AG04450 (cell line): ENCODE data around the gene DAPP1. TPM values are rescaled to one million over a fixed set of nuclear protein-coding genes. Genes with fewer than 3 reads are reported as not detected.

Experiments
- CTCF ChIA-PET: fragments of 300-600, 350-600 bp; formaldehyde crosslinking; extraction: SDS; loops from one replicate; lab custom pipeline; 2022; ENCODE audit warnings: antibody characterized with exemption, inconsistent platforms; lab: Charles Lee
- POLR2A ChIA-PET: fragments of 350-600 bp; formaldehyde crosslinking; extraction: SDS; loops from one replicate; lab custom pipeline; 2021; ENCODE audit warnings: antibody characterized with exemption, inconsistent platforms; lab: Yijun Ruan, JAX
- DNase-seq: peaks from one replicate; pipeline ENCODE4 v3.0.0-alpha.2; 2011; ENCODE audit warnings: low read depth, low spot score
- H3K27ac ChIP-seq: one replicate; pipeline ENCODE4 v1.5.1; 2012; ENCODE audit warnings: low read depth, low read length, control low read depth
- H3K27me3 ChIP-seq: one replicate; pipeline ENCODE4 v1.6.0; 2012; ENCODE audit warnings: low read length; ENCODE audit not compliant: control insufficient read depth, insufficient read depth
- H3K4me3 ChIP-seq: 2 replicates; pipeline ENCODE4 v1.5.1; 2011; ENCODE audit warnings: mild to moderate bottlenecking, low read depth, low read length, control low read depth
- H3K9me3 ChIP-seq: 2 replicates; pipeline ENCODE4 v1.5.1; 2012; ENCODE audit warnings: low read length; ENCODE audit not compliant: control insufficient read depth, insufficient read depth
- polyA plus RNA-seq: library from polyadenylated mRNA; depleted of rRNA; stranded (reverse); fragments of >200 nt; gene quantifications from 2 replicates; pipeline ENCODE4 v1.2.3, GENCODE V29; 2011
- TF ChIP-seq, protein P1 (sequence below): IDR thresholded peaks from 2 replicates; pipeline ENCODE4 v1.5.1; 2011; ENCODE audit warnings: low read depth, low read length, control low read depth, inconsistent platforms

DAPP1 gene
- polyA plus RNA-seq, 1 experiment: not detected

- ChIA-PET CTCF (no interaction called here), POLR2A (no interaction called here)
- TF ChIP-seq, protein P1, sequence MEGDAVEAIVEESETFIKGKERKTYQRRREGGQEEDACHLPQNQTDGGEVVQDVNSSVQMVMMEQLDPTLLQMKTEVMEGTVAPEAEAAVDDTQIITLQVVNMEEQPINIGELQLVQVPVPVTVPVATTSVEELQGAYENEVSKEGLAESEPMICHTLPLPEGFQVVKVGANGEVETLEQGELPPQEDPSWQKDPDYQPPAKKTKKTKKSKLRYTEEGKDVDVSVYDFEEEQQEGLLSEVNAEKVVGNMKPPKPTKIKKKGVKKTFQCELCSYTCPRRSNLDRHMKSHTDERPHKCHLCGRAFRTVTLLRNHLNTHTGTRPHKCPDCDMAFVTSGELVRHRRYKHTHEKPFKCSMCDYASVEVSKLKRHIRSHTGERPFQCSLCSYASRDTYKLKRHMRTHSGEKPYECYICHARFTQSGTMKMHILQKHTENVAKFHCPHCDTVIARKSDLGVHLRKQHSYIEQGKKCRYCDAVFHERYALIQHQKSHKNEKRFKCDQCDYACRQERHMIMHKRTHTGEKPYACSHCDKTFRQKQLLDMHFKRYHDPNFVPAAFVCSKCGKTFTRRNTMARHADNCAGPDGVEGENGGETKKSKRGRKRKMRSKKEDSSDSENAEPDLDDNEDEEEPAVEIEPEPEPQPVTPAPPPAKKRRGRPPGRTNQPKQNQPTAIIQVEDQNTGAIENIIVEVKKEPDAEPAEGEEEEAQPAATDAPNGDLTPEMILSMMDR: no peak
- H3K4me3 ChIP-seq: no peak overlapping the region
- no peaks in the 10 kb centered on the region for H3K27me3 ChIP-seq
- DNase-seq: no peak
- no peak overlapping the region for H3K27ac ChIP-seq
- no peaks in the 10 kb centered on the region for H3K9me3 ChIP-seq
Observed at GRCh38 chr4:99833756-99834155, 17.1 kb downstream of the DAPP1 start.

DNA sequence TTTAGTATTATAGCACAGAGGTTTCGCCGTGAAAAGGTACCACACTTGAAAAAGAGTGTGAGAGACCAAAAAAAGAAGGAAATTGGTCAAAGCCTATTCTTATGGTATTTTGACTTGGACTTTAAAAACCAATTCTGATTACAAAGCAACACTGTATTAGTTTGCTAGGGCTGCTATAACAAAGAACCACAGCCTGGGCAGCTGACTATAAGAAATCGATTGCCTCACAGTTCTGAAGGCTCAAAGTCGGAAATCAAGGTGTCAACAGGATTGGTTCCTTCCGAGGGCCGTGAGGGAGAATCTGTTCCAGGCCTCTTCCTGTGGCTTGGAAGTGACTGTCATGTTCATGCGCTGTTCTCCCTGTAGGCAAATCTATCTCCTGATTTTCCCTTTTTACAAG lies 17.9 kb downstream of the DAPP1 start:
- CTCF ChIA-PET: no interaction called here
- POLR2A ChIA-PET: no interaction called here
- TF ChIP-seq, protein P1: no peak
- Histone ChIP-seq H3K9me3 (no peaks in the 10 kb centered on the region), H3K27me3 (no peaks in the 10 kb centered on the region), H3K4me3 (no peak overlapping the region), H3K27ac (no peak overlapping the region)
- DNase-seq: no peak

GRCh38 chr4:99835942-99836341 lies 19.3 kb downstream of the DAPP1 start:
- TF ChIP-seq, protein P1: no peak
- DNase-seq: no peak
- POLR2A ChIA-PET: no interaction called here
- H3K4me3 ChIP-seq: no peak overlapping the region
- CTCF ChIA-PET: interaction anchor here (1.5 kb wide), 1 partner anchor 28 kb away, joined by 5 read pairs; no protein-coding TSS in a partner anchor
- H3K27ac ChIP-seq: no peak overlapping the region
- no peaks in the 10 kb centered on the region for H3K27me3 ChIP-seq
- H3K9me3 ChIP-seq: no peaks in the 10 kb centered on the region

DNA sequence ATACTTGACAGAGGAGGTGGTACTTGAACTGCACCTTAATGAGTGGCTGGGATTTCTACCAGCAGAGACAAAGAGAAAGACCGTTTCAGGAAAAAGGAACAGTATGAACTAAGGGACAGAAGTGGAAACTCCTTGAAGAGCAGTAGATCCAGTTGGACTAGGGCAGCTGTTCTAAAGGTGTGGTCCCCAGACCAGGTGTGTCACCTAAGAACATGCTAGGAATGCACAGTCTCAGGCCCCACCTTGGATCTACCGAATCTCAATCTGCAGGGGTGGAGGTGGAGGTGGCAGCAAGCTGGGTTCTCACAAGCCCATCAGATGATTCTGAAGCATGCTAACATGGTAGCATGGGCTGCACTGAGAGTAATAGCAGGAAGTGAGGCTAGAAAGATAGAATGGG lies 22.3 kb downstream of the DAPP1 start:
- TF ChIP-seq, protein P1: no peak
- H3K4me3 ChIP-seq: no peak overlapping the region
- DNase-seq: no peak
- peaks cover 2% of the 10 kb centered on the region for H3K27me3 ChIP-seq
- no peak overlapping the region for H3K27ac ChIP-seq
- POLR2A ChIA-PET: no interaction called here
- CTCF ChIA-PET: no interaction called here
- no peaks in the 10 kb centered on the region for H3K9me3 ChIP-seq

GRCh38 chr4:99841129-99841528 lies 24.5 kb downstream of the DAPP1 start:
- POLR2A ChIA-PET: no interaction called here
- H3K4me3 ChIP-seq: no peak overlapping the region
- no peak for DNase-seq
- TF ChIP-seq, protein P1: no peak
- CTCF ChIA-PET: no interaction called here
- no peaks in the 10 kb centered on the region for H3K9me3 ChIP-seq
- no peak overlapping the region for H3K27ac ChIP-seq
- H3K27me3 ChIP-seq: peaks cover 2% of the 10 kb centered on the region
